ENCODE data around the gene AKAP13. TPM values are rescaled to one million over a fixed set of nuclear protein-coding genes. Genes with fewer than 3 reads are reported as not detected.

Gene AKAP13
- polyA plus RNA-seq, 3 donors: 47.9 to 99.7 (median 92.6) TPM

DNA sequence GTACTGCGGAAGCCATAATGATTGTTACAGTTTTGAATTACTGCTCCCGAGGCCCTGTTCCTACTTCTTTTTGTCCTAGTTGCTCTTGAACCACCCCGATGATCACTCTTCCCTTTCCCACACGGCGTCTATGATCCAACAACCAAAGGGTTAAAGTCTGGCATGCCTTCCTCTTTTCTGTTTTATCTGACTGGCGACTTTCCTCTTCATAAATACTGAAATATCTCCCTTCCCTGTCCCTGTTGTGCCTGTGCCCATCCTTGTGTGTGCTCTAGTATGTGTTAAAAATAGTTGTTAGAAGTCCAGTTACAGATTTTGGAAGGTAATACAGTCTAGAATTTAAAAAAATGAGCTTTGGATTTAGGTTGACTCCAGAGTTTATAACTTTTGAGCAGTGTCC, 83.6 kb downstream of the AKAP13 start:
- Histone ChIP-seq H3K27ac (ENCODE audit: low read depth in 1 of 2, low read length in 2 of 2) (no peak overlapping the region), H4K20me1 (ENCODE audit: insufficient read depth, low read length) (peaks cover 17% of the 10 kb centered on the region), H3K9me3 (replicated peaks in 1 of 2; ENCODE audit: control insufficient read depth in 1 of 2, insufficient read depth in 1 of 2, low read length in 2 of 2) (no peaks in the 10 kb centered on the region), H3K36me3 (replicated peaks in 1 of 2; ENCODE audit: control insufficient read depth in 1 of 2, insufficient read depth in 2 of 2, low read length in 2 of 2) (no peaks in the 10 kb centered on the region), H3K9ac (ENCODE audit: insufficient read depth, low read length, poor library complexity, severe bottlenecking) (no peak overlapping the region), H3K4me2 (replicated peaks; ENCODE audit: extremely low read depth, low read length, poor library complexity, severe bottlenecking) (no peak overlapping the region), H3K27me3 (ENCODE audit: control insufficient read depth in 2 of 2, insufficient read depth in 2 of 2, low read length in 2 of 2) (no peaks in the 10 kb centered on the region), H3K79me2 (ENCODE audit: insufficient read depth, low read length) (peaks cover 3% of the 10 kb centered on the region), H3K4me3 (replicated peaks in 1 of 3; ENCODE audit: low read depth in 2 of 3, low read length in 3 of 3) (no peak overlapping the region), H2AFZ (ENCODE audit: insufficient read depth, low read depth, low read length, poor library complexity, severe bottlenecking) (no peak overlapping the region), H3K4me1 (ENCODE audit: control insufficient read depth in 1 of 2, insufficient read depth in 2 of 2, low read length in 2 of 2) (peaks cover 7% of the 10 kb centered on the region in 2 donors)
- DNase-seq: peak in 2 of 3 donors; percentile 7
- Mint-ChIP-seq H3K27me3 (ENCODE audit: low read depth in 3 of 3) (no peaks in the 10 kb centered on the region), H3K9me3 (peaks cover 0 to 3% (median 0%) of the 10 kb centered on the region in 7 donors), H3K4me3 (no peak overlapping the region), H3K27ac (peak overlapping the region in 1 of 7 donors; percentile 6), H3K4me1 (peaks cover 11% of the 10 kb centered on the region), H3K36me3 (peaks cover 0 to 4% of the 10 kb centered on the region in 2 donors)
- intact Hi-C loops (cut with micrococcal nuclease): no loop called here
- no peak for TF ChIP-seq CTCF (IDR thresholded peaks at IDR 0.05)
- WGBS (ENCODE audit: insufficient coverage): 90% methylated on average over 2 of the region's 6 CpGs

- H3K4me2 ChIP-seq (replicated peaks; ENCODE audit: extremely low read depth, low read length, poor library complexity, severe bottlenecking): no peak overlapping the region
- no peak overlapping the region for H3K9ac ChIP-seq (ENCODE audit: insufficient read depth, low read length, poor library complexity, severe bottlenecking)
- Mint-ChIP-seq H3K4me3 (no peak overlapping the region), H3K9me3 (peaks cover 0 to 3% (median 0%) of the 10 kb centered on the region in 7 donors), H3K36me3 (peaks cover 0 to 4% of the 10 kb centered on the region in 2 donors), H3K27me3 (ENCODE audit: low read depth in 3 of 3) (no peaks in the 10 kb centered on the region), H3K27ac (no peak overlapping the region), H3K4me1 (peaks cover 10% of the 10 kb centered on the region)
- H3K4me3 ChIP-seq (replicated peaks in 1 of 3; ENCODE audit: low read depth in 2 of 3, low read length in 3 of 3): no peak overlapping the region
- peaks cover 7% of the 10 kb centered on the region in 2 donors for H3K4me1 ChIP-seq (ENCODE audit: control insufficient read depth in 1 of 2, insufficient read depth in 2 of 2, low read length in 2 of 2)
- H4K20me1 ChIP-seq (ENCODE audit: insufficient read depth, low read length): peaks cover 21% of the 10 kb centered on the region
- WGBS (ENCODE audit: insufficient coverage): no CpG with 5 or more reads among the region's 3 CpGs
- H3K9me3 ChIP-seq (replicated peaks in 1 of 2; ENCODE audit: control insufficient read depth in 1 of 2, insufficient read depth in 1 of 2, low read length in 2 of 2): no peaks in the 10 kb centered on the region
- intact Hi-C loops (cut with micrococcal nuclease): no loop called here
- no peak overlapping the region for H3K27ac ChIP-seq (ENCODE audit: low read depth in 1 of 2, low read length in 2 of 2)
- no peaks in the 10 kb centered on the region for H3K27me3 ChIP-seq (ENCODE audit: control insufficient read depth in 2 of 2, insufficient read depth in 2 of 2, low read length in 2 of 2)
- H3K79me2 ChIP-seq (ENCODE audit: insufficient read depth, low read length): peaks cover 6% of the 10 kb centered on the region
- TF ChIP-seq CTCF (IDR thresholded peaks at IDR 0.05): no peak
- no peak overlapping the region for H2AFZ ChIP-seq (ENCODE audit: insufficient read depth, low read depth, low read length, poor library complexity, severe bottlenecking)
- no peak for DNase-seq
- H3K36me3 ChIP-seq (replicated peaks in 1 of 2; ENCODE audit: control insufficient read depth in 1 of 2, insufficient read depth in 2 of 2, low read length in 2 of 2): no peaks in the 10 kb centered on the region
Observed at GRCh38 chr15:85464471-85464870, 84.1 kb downstream of the AKAP13 start.
